ENCODE measurements around the gene CAMKK1.
A peak's percentile ranks its signal among the peaks of the same experiment; 100 is the strongest.

The CAMKK1 gene

GRCh38 chr17:3882276-3882675, 10.6 kb downstream of the CAMKK1 start:
- Mint-ChIP-seq H3K27ac (no peak overlapping the region), H3K4me3 (no peak overlapping the region), H3K36me3 (peaks cover 29% of the 10 kb centered on the region), H3K27me3 (no peaks in the 10 kb centered on the region), H3K9me3 (no peaks in the 10 kb centered on the region), H3K4me1 (peaks cover 23% of the 10 kb centered on the region)
- peak; percentile 17 for ATAC-seq

- Mint-ChIP-seq H3K36me3 (peaks cover 34% of the 10 kb centered on the region), H3K27me3 (no peaks in the 10 kb centered on the region), H3K4me3 (no peak overlapping the region), H3K9me3 (no peaks in the 10 kb centered on the region), H3K27ac (no peak overlapping the region), H3K4me1 (peaks cover 10% of the 10 kb centered on the region)
- ATAC-seq: no peak
Measured at GRCh38 chr17:3880983-3881382, 11.9 kb downstream of the CAMKK1 start.

GRCh38 chr17:3879591-3880417, 13.0 kb downstream of the CAMKK1 start:
- H3K27ac Mint-ChIP-seq: no peak overlapping the region
- H3K36me3 Mint-ChIP-seq: peaks cover 36% of the 10 kb centered on the region
- H3K4me3 Mint-ChIP-seq: no peak overlapping the region
- H3K27me3 Mint-ChIP-seq: no peaks in the 10 kb centered on the region
- H3K4me1 Mint-ChIP-seq: peaks cover 9% of the 10 kb centered on the region
- ATAC-seq: no peak
- no peaks in the 10 kb centered on the region for H3K9me3 Mint-ChIP-seq

- Mint-ChIP-seq H3K27me3 (no peaks in the 10 kb centered on the region), H3K27ac (no peak overlapping the region), H3K4me1 (peaks cover 9% of the 10 kb centered on the region), H3K4me3 (no peak overlapping the region), H3K36me3 (peaks cover 34% of the 10 kb centered on the region), H3K9me3 (no peaks in the 10 kb centered on the region)
- no peak for ATAC-seq
Measured at GRCh38 chr17:3879186-3879585, 13.7 kb downstream of the CAMKK1 start.

GRCh38 chr17:3877220-3877619, 15.6 kb downstream of the CAMKK1 start:
- ATAC-seq: no peak
- Mint-ChIP-seq H3K36me3 (peaks cover 45% of the 10 kb centered on the region), H3K4me1 (no peaks in the 10 kb centered on the region), H3K27ac (no peak overlapping the region), H3K27me3 (no peaks in the 10 kb centered on the region), H3K4me3 (no peak overlapping the region), H3K9me3 (no peaks in the 10 kb centered on the region)

GRCh38 chr17:3875317-3875716, 17.5 kb downstream of the CAMKK1 start:
- H3K4me3 Mint-ChIP-seq: no peak overlapping the region
- H3K4me1 Mint-ChIP-seq: peaks cover 7% of the 10 kb centered on the region
- H3K9me3 Mint-ChIP-seq: no peaks in the 10 kb centered on the region
- ATAC-seq: no peak
- H3K27ac Mint-ChIP-seq: no peak overlapping the region
- no peaks in the 10 kb centered on the region for H3K27me3 Mint-ChIP-seq
- peaks cover 55% of the 10 kb centered on the region for H3K36me3 Mint-ChIP-seq

- no peak for ATAC-seq
- Mint-ChIP-seq H3K9me3 (no peaks in the 10 kb centered on the region), H3K4me1 (peaks cover 7% of the 10 kb centered on the region), H3K36me3 (peaks cover 42% of the 10 kb centered on the region), H3K4me3 (no peak overlapping the region), H3K27me3 (no peaks in the 10 kb centered on the region), H3K27ac (no peak overlapping the region)
Measured at GRCh38 chr17:3873862-3874261, 19.0 kb downstream of the CAMKK1 start.

GRCh38 chr17:3870871-3871306, 22.0 kb downstream of the CAMKK1 start:
- peaks cover 7% of the 10 kb centered on the region for H3K4me1 Mint-ChIP-seq

GRCh38 chr17:3867606-3868005, 25.2 kb downstream of the CAMKK1 start:
- H3K27ac Mint-ChIP-seq: peak overlapping the region; percentile 26
- H3K4me3 Mint-ChIP-seq: no peak overlapping the region
- ATAC-seq: no peak
- no peaks in the 10 kb centered on the region for H3K27me3 Mint-ChIP-seq
- H3K4me1 Mint-ChIP-seq: peaks cover 7% of the 10 kb centered on the region
- peaks cover 14% of the 10 kb centered on the region for H3K36me3 Mint-ChIP-seq
- H3K9me3 Mint-ChIP-seq: no peaks in the 10 kb centered on the region

More at GRCh38 chr17:3870871-3871306, 22.0 kb downstream of the CAMKK1 start:
- Mint-ChIP-seq H3K4me3 (peak overlapping the region; percentile 47), H3K27me3 (no peaks in the 10 kb centered on the region), H3K9me3 (no peaks in the 10 kb centered on the region), H3K27ac (peak overlapping the region; percentile 49), H3K36me3 (peaks cover 35% of the 10 kb centered on the region)
- no peak for ATAC-seq

- no peak for ATAC-seq
- H3K9me3 Mint-ChIP-seq: no peaks in the 10 kb centered on the region
- H3K4me3 Mint-ChIP-seq: no peak overlapping the region
- peak overlapping the region; percentile 26 for H3K27ac Mint-ChIP-seq
- H3K36me3 Mint-ChIP-seq: peaks cover 9% of the 10 kb centered on the region
- H3K27me3 Mint-ChIP-seq: no peaks in the 10 kb centered on the region
- peaks cover 7% of the 10 kb centered on the region for H3K4me1 Mint-ChIP-seq
Measured at GRCh38 chr17:3867106-3867505, 25.7 kb downstream of the CAMKK1 start.

GRCh38 chr17:3866276-3866675, 26.6 kb downstream of the CAMKK1 start:
- Mint-ChIP-seq H3K27me3 (no peaks in the 10 kb centered on the region), H3K36me3 (peaks cover 12% of the 10 kb centered on the region), H3K4me1 (peaks cover 7% of the 10 kb centered on the region), H3K27ac (no peak overlapping the region), H3K9me3 (no peaks in the 10 kb centered on the region), H3K4me3 (no peak overlapping the region)
- no peak for ATAC-seq

GRCh38 chr17:3865176-3865575, 27.7 kb downstream of the CAMKK1 start:
- ATAC-seq: no peak
- Mint-ChIP-seq H3K4me1 (no peaks in the 10 kb centered on the region), H3K4me3 (no peak overlapping the region), H3K27me3 (no peaks in the 10 kb centered on the region), H3K9me3 (no peaks in the 10 kb centered on the region), H3K36me3 (peaks cover 13% of the 10 kb centered on the region), H3K27ac (peak overlapping the region; percentile 13)

GRCh38 chr17:3864534-3864933, 28.3 kb downstream of the CAMKK1 start:
- Mint-ChIP-seq H3K9me3 (no peaks in the 10 kb centered on the region), H3K4me3 (no peak overlapping the region), H3K4me1 (no peaks in the 10 kb centered on the region), H3K27me3 (no peaks in the 10 kb centered on the region), H3K27ac (no peak overlapping the region), H3K36me3 (peaks cover 13% of the 10 kb centered on the region)
- ATAC-seq: no peak

GRCh38 chr17:3861761-3862681, 30.8 kb downstream of the CAMKK1 start:
- H3K4me1 Mint-ChIP-seq: no peaks in the 10 kb centered on the region
- H3K9me3 Mint-ChIP-seq: no peaks in the 10 kb centered on the region
- peaks cover 13% of the 10 kb centered on the region for H3K36me3 Mint-ChIP-seq
- no peak for ATAC-seq
- no peaks in the 10 kb centered on the region for H3K27me3 Mint-ChIP-seq
- no peak overlapping the region for H3K27ac Mint-ChIP-seq
- no peak overlapping the region for H3K4me3 Mint-ChIP-seq

- Mint-ChIP-seq H3K27ac (no peak overlapping the region), H3K4me3 (no peak overlapping the region), H3K4me1 (no peaks in the 10 kb centered on the region), H3K36me3 (peaks cover 13% of the 10 kb centered on the region), H3K27me3 (no peaks in the 10 kb centered on the region), H3K9me3 (no peaks in the 10 kb centered on the region)
- ATAC-seq: no peak
Measured at GRCh38 chr17:3860939-3861700, 31.7 kb downstream of the CAMKK1 start.

Data from stimulated activated memory B cell treated with anti-CD40 and anti-IgM and Interleukin-4, amounts not matched to agents 10 μg/mL and 1 μg/mL and 100 μg/mL, for 72 hours (primary cell).